ENCODE measurements around the gene CUBN. TPM values are rescaled to one million over a fixed set of nuclear protein-coding genes. Genes with fewer than 3 reads are reported as not detected.

CUBN gene
- total RNA-seq, 1 donor from 2014 or later: 1.3 TPM

- Histone ChIP-seq H3K36me3 (no peaks in the 10 kb centered on the region), H3K27ac (no peak overlapping the region), H3K9me3 (no peaks in the 10 kb centered on the region), H3K4me3 (no peak overlapping the region), H3K27me3 (no peaks in the 10 kb centered on the region), H3K4me1 (no peaks in the 10 kb centered on the region)
- no peak for DNase-seq
- ATAC-seq: no peak
- intact Hi-C loops (cut with DNase I): no loop called here
- no peak for TF ChIP-seq CTCF (IDR thresholded peaks at IDR 0.05)
Observed at GRCh38 chr10:16848562-16849154, 281.0 kb downstream of the CUBN start.

- intact Hi-C loops (cut with DNase I): no loop called here
- Histone ChIP-seq H3K36me3 (no peaks in the 10 kb centered on the region), H3K9me3 (no peaks in the 10 kb centered on the region), H3K4me3 (no peak overlapping the region), H3K27me3 (no peaks in the 10 kb centered on the region), H3K4me1 (no peaks in the 10 kb centered on the region), H3K27ac (no peak overlapping the region)
- TF ChIP-seq CTCF (IDR thresholded peaks at IDR 0.05): no peak
- DNase-seq (no peak), ATAC-seq (no peak)
Observed at GRCh38 chr10:16847644-16848043, 282.0 kb downstream of the CUBN start.

DNA sequence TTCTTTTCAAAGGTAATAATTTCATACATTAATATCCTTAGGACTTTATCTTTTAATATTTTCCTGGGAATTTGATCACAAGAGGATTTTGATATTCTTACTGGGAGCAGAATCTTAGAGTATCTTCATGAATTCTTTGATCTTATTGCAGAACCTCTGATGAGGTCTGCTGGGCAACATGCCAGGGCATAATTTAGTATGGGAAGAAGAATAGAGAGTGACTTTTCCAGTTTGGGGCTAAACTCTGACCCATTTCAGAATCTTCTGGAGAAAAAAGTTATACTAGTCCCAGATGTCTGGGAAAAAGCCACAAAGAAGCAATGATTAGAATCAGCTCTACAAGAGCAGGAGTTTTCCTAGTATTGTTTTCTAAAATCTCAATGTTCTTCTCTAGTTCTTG lies 284.4 kb downstream of the CUBN start:
- Histone ChIP-seq H3K27ac (no peak overlapping the region), H3K4me3 (no peak overlapping the region), H3K36me3 (no peaks in the 10 kb centered on the region), H3K9me3 (no peaks in the 10 kb centered on the region), H3K27me3 (no peaks in the 10 kb centered on the region), H3K4me1 (no peaks in the 10 kb centered on the region)
- no peak for DNase-seq
- TF ChIP-seq CTCF (IDR thresholded peaks at IDR 0.05): no peak
- intact Hi-C loops (cut with DNase I): no loop called here
- no peak for ATAC-seq

DNA sequence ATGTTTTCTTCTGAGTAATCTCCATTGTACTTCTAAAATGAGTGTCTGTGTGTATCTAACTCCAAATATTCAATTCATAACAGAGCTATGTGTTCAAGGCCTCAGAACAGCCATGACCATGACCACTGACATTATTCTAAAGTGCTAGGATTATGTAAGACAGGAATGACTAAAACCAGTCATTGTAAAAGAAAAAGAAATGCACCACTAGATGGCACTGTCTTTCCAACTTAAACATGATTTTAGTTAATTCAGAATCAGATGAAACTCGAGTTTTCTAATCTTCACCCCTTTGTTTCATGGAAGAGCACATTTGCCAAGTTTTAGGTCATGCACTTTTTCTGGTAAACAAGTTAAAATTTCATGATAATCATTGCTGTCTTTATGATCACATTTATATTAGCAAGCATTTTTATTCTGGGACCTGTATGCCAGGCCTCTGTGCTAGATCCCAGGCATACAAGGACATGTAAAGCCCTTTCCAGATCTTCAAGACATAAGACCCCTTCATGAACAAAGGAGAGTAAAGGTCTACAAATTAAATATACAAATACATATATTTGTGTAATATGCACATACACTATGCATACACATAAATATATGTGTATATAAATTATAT lies 286.2 kb downstream of the CUBN start:
- TF ChIP-seq CTCF (IDR thresholded peaks at IDR 0.05): peak; percentile 70

DNA sequence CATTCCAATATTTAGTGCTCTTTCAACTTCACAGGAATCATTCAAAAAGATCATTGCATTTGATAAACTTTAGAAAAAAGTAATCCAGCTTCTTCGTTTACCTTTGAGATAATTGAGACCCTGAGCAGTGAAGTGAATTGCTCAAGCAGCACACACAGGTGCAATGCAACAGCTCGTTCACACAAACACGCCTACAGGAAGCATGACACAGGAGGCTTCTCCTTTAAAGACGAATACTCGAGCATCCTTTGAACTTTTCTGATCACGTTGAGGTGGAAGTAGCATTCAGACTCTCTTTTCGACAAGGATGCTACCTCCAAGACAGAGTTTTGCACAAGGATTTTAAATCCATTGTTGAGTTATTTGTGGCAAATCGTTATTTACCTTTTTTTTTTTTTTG lies 294.4 kb downstream of the CUBN start:
- Histone ChIP-seq H3K27me3 (no peaks in the 10 kb centered on the region), H3K36me3 (no peaks in the 10 kb centered on the region), H3K9me3 (no peaks in the 10 kb centered on the region), H3K27ac (no peak overlapping the region), H3K4me1 (no peaks in the 10 kb centered on the region), H3K4me3 (no peak overlapping the region)
- TF ChIP-seq CTCF (IDR thresholded peaks at IDR 0.05): no peak
- DNase-seq: no peak
- ATAC-seq: no peak
- intact Hi-C loops (cut with DNase I): no loop called here

More for the DNA sequence above, 286.2 kb downstream of the CUBN start:
- Histone ChIP-seq H3K36me3 (no peaks in the 10 kb centered on the region), H3K4me1 (no peaks in the 10 kb centered on the region), H3K27ac (no peak overlapping the region), H3K4me3 (no peak overlapping the region), H3K9me3 (no peaks in the 10 kb centered on the region), H3K27me3 (no peaks in the 10 kb centered on the region)
- intact Hi-C loops (cut with DNase I): loop anchor here (5.0 kb wide), 1 partner anchor 409 kb away; no protein-coding TSS in a partner anchor
- DNase-seq: no peak
- ATAC-seq: peak; percentile 90

Measured in upper lobe of right lung (tissue), 1 donor.